Muscle layer of duodenum (tissue), 2 donors: ENCODE results near the gene DAZ1.
"Not testable (repeated sequence)": the region's sequence is repeated elsewhere in the genome, so short reads cannot be mapped to it uniquely, and the experiment has no call there.

Experiments
- H3K27ac ChIP-seq: one replicate; pipeline ENCODE4 v1.7.0; 2013; ENCODE audit warnings: mild to moderate bottlenecking, low read length
- H3K27me3 ChIP-seq: one replicate; pipeline ENCODE4 v1.7.0; 2013; ENCODE audit warnings: low read depth, mild to moderate bottlenecking, control low read depth, low read length
- H3K36me3 ChIP-seq, 2 donors: one replicate each; pipeline ENCODE4 v1.7.0; 2013; ENCODE audit warnings: low read length in 2 of 2, control low read depth in 1 of 2, mild to moderate bottlenecking in 1 of 2; ENCODE audit not compliant: insufficient read depth in 2 of 2, control insufficient read depth in 1 of 2
- H3K4me1 ChIP-seq, 2 donors: one replicate each; pipeline ENCODE4 v1.7.0; 2013; ENCODE audit warnings: low read length in 2 of 2, mild to moderate bottlenecking in 2 of 2, control low read depth in 1 of 2, moderate library complexity in 1 of 2; ENCODE audit not compliant: insufficient read depth in 2 of 2, control insufficient read depth in 1 of 2
- H3K4me3 ChIP-seq, 2 donors: one replicate each; pipeline ENCODE4 v1.7.0; 2013; ENCODE audit warnings: low read length in 2 of 2, low read depth in 1 of 2, mild to moderate bottlenecking in 1 of 2
- H3K9me3 ChIP-seq, 2 donors: one replicate each; pipeline ENCODE4 v1.7.0; 2013; ENCODE audit warnings: low read length in 2 of 2, control low read depth in 1 of 2, mild to moderate bottlenecking in 1 of 2; ENCODE audit not compliant: control insufficient read depth in 1 of 2
- donor health status: healthy.

DAZ1 gene, protein sequence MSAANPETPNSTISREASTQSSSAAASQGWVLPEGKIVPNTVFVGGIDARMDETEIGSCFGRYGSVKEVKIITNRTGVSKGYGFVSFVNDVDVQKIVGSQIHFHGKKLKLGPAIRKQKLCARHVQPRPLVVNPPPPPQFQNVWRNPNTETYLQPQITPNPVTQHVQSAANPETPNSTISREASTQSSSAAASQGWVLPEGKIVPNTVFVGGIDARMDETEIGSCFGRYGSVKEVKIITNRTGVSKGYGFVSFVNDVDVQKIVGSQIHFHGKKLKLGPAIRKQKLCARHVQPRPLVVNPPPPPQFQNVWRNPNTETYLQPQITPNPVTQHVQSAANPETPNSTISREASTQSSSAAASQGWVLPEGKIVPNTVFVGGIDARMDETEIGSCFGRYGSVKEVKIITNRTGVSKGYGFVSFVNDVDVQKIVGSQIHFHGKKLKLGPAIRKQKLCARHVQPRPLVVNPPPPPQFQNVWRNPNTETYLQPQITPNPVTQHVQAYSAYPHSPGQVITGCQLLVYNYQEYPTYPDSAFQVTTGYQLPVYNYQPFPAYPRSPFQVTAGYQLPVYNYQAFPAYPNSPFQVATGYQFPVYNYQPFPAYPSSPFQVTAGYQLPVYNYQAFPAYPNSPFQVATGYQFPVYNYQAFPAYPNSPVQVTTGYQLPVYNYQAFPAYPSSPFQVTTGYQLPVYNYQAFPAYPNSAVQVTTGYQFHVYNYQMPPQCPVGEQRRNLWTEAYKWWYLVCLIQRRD

GRCh38 chrY:23198908-23199307 lies at the start of gene DAZ1:
Gene DAZ1 (minus strand): TSS chrY:23199008. CDS start chrY:23198800, 208 bp downstream.
- not testable (repeated sequence) for H3K9me3 ChIP-seq, H3K36me3 ChIP-seq, H3K27me3 ChIP-seq, H3K4me1 ChIP-seq, H3K27ac ChIP-seq, H3K4me3 ChIP-seq

DNA sequence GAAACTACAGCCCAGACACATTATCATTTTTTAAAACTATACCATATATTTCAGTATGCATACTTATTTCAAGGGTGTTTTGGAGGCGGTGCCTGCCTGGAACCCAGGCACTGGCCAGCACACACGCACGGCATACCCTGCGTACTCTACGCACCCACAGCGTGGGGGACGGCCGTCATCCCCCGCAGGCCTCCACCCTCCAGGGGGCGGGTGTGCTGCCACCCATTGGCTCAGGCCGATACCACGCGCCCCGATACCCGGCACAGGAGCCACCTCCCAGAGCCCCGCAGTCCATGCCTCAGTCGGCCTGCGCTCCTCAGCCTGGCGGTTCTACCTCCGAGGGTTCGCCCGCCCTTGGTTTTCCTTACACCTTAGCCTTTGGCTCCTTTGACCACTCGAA lies 20.4 kb upstream of the DAZ1 start, which contains the start of gene DAZ2:
Gene DAZ2 (plus strand): TSS at position 301 of the 400 bp plus-strand sequence. CDS start 208 bp downstream, outside the sequence.
- not testable (repeated sequence) for H3K9me3 ChIP-seq, H3K4me3 ChIP-seq, H3K4me1 ChIP-seq, H3K27ac ChIP-seq, H3K27me3 ChIP-seq, H3K36me3 ChIP-seq

DNA sequence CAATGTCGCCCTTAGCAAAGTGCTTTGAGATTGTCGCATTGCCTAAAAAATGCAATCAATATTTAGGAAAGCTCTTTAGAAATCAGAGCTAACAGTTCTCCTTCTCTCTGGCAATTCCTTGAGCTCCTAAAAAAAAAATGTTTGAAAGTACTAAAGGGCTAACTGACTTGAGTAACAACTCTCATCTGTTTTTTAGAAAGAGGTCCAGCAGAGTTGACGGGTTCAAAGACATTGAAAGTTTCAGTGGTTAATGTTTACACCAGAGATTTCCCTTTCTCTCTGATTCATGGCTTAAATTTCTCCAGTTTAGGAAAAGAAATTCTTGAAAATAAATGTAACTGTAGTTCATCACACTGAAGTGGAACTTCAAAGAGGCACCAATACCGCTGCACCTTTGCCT lies 11.9 kb upstream of the DAZ1 start:
- H3K4me1 ChIP-seq, H3K4me3 ChIP-seq, H3K27ac ChIP-seq: not testable (repeated sequence)

GRCh38 chrY:23209802-23210495 lies 11.1 kb upstream of the DAZ1 start:
- not testable (repeated sequence) for H3K4me1 ChIP-seq, H3K4me3 ChIP-seq, H3K27me3 ChIP-seq, H3K27ac ChIP-seq, H3K9me3 ChIP-seq, H3K36me3 ChIP-seq

More for the DNA sequence above, 11.9 kb upstream of the DAZ1 start:
- H3K9me3 ChIP-seq, H3K27me3 ChIP-seq, H3K36me3 ChIP-seq: not testable (repeated sequence)

DNA sequence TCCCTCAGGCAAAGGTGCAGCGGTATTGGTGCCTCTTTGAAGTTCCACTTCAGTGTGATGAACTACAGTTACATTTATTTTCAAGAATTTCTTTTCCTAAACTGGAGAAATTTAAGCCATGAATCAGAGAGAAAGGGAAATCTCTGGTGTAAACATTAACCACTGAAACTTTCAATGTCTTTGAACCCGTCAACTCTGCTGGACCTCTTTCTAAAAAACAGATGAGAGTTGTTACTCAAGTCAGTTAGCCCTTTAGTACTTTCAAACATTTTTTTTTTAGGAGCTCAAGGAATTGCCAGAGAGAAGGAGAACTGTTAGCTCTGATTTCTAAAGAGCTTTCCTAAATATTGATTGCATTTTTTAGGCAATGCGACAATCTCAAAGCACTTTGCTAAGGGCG lies 8.6 kb upstream of the DAZ1 start:
- H3K27ac ChIP-seq, H3K9me3 ChIP-seq, H3K4me3 ChIP-seq, H3K36me3 ChIP-seq, H3K4me1 ChIP-seq, H3K27me3 ChIP-seq: not testable (repeated sequence)
